NCI-H128 (cell line): ENCODE data around the gene CIB4.

Source experiments
- DNase-seq: peaks from one replicate; lab custom pipeline; 2025; ENCODE audit not compliant: unreplicated experiment; lab: John Stamatoyannopoulos, UW

CIB4 gene

DNA sequence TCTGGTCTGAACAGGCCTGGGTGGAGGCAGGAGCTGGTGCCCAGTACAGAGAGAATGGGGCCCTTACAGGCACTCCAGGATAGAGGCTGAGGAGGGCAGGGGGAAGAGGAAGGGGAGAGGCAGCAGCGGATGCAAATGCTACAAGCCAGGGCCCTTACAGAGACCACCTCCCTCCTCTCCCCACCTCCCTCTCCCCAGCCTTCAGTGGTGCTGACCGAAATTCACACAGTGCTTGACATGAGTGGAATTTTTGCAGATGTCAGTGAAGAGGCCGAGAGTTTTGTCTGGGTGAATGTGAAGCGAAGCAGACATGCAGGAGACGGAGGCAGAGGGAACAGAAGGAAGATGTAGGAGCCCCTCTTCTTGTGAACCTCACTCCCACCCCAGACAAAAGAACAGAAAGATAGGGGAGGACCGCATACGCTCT lies 31.9 kb downstream of the CIB4 start:
- DNase-seq, result no peak

DNA sequence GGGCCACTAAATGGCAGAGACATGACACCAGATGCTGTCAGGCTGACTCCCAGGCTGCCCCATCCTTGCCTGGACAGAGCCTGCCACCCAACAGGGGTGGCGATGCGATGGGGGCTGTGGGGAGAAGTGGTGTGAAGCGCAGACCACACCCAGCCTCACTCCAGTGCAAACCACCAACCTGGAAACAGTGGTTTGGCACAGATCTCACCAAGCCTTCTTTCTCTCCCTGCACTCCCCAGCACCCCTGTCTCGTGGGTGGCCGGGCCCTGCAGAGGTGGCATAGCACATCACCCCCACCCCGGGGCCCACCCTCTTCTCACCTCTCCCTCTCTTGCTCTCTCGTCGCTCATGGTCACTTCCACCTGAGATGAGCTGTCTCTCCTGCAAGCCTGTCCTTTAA lies 32.6 kb downstream of the CIB4 start:
- no peak for DNase-seq

DNA sequence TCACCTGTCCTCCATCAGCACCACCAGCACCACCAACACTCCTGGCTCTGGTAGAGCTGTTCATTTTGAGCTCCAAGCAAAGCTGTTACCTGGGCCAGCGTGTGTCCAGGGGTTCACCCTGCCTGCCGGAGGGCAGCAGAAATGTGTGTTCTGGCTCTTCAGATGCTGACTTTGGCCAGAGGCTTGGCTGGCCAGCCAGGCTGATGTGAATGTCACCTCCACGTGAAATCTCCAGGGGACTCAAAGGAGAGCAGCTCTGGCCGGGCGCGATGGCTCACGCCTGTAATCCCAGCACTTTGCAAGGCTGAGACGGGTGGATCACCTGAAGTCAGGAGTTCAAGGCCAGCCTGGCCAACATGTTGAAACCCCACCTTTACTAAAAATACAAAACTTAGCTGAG lies 33.5 kb downstream of the CIB4 start:
- DNase-seq, result no peak

DNA sequence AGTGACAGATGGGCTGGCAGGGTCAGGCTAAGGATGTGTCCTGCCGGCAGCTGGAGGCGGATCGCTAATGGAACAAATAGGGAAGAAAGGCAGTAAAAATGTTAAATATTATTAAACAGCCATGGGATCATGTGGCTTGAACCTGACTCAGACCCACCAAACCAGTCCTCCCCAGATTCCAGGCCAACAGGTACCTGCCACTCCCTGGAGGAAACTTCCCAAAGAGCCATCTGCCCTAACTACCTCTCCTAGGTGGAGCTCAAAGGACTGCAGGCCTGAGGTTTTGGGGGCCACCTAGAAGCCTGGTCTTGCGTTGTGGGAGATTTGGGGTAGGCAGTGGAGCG lies 34.3 kb downstream of the CIB4 start:
- DNase-seq, result no peak

DNA sequence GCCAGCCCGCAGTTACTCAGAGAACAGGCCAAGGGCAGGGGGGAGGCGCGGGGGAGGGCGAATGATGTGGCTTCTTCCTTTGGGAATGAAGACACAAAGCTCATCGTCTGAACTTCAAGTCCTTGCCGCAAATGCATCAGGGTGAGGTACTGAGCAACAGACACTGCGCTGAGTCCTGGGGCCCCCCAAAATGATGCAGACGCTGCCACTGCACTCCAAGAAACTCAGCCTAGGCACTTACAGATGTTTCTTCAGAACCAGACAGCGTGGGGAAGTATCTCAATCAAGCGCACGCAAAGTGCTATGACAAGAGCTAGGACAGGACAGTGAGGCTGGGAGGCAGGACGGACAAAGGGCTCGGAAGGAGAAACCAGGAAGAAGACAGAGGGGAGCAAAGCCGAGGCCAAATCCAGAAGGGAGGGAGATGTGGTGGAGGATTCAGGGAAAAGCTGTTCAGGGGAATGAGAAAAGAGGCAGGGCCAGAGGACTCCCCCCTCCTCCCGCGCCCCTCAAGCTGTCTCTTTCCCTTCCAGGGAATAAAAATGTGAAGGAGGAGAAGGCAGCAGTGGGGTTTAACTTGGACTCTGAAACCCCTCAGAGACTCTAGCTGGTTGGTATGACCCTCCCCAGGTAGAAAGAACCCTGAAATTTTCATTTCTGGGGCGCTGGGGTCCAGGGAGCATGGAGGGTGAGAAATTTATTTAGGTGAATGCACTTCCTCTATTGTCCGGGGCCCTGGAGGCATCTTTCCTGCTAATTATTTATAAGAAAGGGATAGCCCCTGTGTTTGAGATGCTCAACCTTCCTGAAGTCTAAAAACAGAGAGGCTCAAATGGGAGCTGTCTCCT lies 34.9 kb downstream of the CIB4 start:
- no peak for DNase-seq

DNA sequence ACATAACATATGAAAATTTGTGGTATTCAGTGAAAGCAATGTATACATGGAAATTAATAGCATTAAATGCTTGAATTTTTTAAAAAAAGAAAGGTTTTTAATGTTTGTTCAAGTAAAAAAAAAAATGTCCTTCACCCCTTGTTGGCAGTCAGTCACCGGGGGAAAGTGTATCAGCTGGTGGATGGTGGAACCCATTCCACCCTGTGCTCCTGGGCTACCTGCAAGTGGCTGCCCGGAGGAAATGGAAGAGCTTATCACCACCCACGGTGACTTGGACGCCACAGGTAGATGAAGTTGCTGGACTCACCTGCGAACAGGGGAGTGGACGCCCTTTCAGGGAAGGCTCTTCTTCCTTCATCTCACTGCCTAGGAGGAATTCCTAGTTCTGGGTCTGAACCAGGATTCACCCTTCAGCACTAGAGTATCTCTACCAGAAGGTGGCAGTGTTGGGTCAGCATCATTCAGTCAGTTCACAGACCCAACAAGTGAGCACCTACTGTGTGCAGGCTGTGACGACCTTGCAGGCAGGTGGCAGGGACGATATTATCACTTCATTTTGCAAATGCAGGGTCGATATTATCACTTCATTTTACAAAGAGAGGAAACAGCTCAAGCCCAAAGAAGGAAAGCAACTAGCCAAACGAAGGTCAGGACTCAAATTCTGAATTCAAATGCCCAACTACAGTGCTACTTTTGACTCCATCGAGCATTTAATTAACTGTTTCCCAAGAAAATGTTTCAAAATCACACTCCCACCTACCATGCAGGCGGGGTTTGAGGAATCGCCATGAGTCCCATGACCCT lies 35.8 kb downstream of the CIB4 start:
- peak; percentile 22 for DNase-seq

DNA sequence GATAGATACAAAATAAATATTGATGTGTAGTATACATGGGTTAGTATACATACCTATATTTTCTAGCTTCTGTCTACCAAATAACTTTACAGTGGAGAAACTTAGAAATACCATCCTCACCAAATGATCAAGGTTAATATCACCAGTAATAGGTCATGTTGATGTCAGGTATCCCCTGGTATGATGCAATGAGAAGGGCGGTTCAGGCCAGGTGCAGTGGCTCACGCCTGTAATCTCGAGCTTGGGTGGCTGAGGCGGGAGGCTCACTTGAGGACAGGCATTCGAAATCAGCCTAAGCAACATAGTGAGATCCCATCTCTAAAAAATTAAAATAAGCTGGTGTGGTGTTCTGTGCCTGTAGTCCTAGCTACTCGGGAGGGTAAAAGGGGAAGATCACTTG lies 38.6 kb downstream of the CIB4 start:
- DNase-seq, result no peak

DNA sequence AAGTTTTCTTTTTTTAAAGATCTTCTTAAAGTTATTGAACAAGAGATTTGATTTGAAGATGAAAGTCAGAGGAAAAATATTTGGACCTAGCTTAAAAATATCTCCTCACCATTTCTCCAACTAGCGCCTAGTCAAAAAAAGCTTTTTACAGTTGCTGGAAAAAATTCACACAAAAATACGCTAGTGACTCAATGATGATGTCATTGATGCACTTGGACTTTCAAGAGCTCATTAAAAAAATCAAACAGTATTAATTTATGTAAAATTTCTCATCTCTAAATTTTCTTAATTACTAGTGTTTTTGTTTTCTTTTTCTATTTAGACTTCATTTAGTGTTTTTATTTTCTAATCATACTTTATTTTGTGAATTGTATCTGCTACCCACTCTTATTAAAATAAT lies 41.8 kb downstream of the CIB4 start:
- DNase-seq, result no peak

DNA sequence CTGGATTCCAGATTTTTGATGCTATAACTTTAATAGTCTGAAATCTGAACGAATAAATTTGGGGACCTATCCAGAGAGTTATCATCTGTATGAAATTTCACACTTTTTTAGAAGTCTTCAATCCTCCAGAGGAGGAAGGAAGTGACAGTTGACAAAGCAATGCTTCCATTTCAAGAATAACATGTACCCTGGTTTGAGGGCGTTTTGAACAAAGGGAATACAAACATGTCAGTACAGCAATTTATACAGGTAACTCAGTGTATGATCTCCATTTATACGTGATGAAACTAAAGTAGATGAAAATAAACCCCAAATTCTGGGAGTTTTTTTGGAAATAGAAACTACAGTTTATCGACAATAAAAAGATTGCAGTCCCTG lies 42.2 kb downstream of the CIB4 start:
- no peak for DNase-seq

DNA sequence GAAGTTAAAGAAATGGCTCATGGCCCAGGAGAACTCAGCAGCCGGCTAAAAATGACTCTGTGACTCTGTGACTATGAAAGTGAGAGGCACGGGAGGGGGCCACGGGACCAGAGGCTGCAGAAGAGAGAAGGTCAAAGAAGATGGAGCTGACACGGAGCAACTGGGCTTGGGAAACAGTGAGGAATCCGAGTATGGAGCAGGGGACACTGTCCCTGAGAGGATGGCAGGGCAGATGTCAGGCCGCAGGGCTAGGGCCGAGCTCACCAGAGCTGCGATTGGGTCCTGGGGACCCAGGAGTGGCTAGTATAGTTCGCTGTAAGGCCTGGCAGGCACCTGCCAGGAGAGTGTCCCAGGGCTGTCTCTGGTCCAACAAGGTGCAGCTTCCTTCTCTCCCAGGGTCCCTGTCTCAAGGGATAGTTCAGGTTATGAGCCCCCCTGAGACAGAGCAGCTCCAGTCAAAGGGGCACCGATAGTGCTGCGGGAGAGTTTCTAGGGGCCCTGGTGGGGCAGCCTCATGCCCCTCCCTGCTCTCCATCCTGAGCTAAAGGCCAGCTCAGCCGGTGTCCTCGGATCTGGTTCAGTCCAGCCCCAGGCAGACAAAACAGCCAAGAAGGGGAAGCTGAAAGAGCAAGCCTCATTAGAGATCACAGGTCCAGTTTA lies 42.7 kb downstream of the CIB4 start:
- DNase-seq, result no peak

DNA sequence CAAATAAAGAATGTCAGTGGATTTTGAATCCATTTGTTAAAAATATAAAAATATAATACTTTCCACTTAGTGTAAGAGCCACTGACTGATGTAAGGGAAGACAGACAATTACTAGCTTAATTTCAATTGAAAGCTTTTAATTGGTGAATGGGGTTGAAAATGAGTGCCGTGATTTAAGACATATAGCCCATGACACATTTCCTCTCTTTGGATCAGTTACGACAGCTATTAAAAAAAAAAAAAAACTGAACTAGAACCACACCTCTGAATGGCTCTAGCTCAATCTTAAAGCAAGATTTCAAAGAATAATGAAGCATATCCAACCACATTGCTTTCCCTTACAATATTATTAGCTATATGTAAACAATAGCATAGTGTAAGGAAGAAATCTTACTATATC lies 44.0 kb downstream of the CIB4 start:
- DNase-seq, result no peak

DNA sequence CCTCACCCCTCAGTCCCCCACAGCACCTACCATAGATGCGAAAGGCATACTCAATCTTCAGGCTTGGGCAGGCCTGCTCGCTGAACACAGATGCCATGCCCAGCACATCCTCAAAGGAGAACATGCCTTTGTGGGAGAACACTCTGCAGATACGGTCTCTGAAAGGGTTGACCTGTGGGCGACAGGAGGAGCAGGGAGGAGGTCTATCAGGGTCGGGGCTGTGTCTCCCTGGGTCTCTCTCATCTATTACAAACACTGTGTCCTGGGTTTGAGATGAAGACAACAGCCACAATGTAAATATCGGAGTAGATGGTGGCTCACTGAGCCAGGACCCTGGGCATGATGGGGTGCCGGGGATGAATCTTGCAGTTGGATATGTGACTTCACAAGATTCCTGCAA lies 46.0 kb downstream of the CIB4 start:
- DNase-seq, result no peak

DNA sequence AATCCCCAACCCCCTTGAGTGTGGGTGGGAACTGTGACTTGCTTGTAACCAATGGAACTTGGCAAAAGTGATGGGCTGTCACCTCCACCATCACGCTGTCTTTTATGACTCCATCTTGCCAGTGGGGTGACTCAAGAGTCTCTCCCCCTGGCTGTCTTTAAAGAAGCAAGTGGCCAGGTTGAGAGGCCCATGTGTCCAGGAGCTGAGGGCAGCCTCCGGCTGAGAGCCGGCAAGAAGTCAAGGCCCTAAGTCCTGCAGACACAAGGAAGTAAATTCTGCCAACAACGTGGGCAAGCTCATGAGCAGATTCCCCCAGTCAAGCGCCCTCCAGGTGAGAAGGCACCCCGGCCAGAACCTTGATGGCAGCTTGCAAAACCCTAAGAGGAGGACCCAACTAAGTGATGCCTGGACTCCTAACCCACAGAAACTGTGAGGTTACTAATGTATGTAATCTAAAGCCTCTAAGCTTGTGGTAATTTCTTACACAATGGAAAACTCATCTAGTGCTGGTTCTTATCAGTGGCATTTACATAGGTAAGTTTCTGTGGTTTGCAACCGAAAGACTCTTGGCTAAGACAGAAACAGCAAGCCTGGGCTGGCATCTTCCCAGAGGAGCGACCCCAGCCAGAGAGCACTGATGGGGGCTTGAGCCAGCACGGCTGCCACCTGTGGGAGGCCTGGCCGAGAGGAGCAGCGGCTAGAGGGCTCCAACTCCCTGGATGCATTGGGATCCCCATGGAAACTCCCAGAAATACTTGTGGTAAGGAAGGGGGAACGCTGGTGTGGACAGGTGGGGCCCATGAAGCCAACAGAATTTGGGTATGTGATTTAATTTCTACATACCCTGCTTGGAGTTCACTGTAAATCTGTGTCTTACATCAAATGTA lies 49.3 kb downstream of the CIB4 start:
- DNase-seq, result no peak

DNA sequence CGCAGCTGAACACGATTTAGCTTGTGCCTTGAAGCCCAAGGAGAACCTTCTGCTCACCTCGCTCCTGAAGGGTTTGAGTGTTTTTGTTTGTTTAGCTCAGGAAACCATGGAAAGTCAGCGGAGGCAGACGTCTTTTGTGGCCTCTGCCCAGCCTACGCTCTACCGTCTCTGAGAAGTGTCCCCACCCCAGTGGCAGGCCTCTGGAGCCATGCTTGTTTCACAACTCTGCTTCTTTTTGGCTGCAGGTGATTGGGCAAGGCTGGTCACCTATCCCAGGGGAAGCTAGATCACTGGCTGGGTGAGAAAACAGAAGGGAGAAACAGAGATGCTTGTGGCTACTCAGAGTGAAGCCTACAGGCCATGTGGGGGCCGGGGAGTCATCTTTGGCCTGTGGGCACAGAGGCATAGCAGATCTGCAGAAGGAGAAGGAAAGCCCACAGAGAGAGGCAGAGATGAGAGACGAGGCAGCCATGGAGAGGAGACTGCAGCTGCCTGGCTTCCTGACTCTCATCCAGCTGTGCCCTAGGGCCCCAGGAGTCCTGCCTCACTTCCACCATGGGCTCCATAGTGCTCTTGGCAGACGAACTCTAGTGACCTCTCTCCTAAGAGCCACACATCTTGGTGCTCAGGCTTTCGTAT lies 50.1 kb downstream of the CIB4 start:
- DNase-seq, result no peak

DNA sequence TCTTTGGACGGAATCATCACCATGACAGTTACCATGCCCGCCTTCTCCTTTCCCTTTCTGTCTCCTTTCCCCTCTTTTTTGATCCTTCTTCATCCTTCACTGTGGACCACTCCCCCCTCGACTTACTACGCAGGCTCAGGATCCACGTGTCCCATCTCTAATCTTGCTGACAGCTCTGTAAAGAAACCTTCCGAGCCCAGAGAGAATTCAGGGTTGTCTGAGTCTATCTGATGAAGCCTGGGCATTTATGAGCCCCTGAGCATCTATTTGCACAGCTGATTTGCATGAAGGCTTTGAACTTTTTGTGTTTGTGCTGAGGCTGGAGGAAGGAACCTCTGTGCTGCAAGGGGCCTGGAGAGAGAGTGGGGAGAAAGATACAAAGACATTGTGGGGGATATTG lies 50.7 kb downstream of the CIB4 start:
- no peak for DNase-seq

DNA sequence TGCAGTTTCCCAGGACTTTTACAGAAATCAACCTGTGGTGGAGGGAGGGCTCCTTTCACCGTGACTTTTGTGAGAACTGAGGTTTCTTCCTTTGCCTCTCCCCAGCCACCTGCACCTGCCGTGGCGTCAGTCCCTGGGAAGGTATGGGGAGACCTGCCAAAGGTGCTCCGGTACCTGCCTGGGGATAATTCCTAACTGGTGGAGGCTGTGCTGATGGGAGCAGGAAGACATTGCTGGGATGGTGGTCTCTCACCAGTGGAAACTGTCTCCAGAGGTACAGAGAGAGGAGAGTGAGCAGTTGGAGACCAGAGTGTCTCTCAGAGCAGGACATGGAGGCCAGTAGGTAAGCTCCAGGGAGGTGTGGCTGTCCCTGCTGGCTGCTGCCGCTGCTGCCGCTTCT lies 52.6 kb downstream of the CIB4 start:
- DNase-seq, result no peak

DNA sequence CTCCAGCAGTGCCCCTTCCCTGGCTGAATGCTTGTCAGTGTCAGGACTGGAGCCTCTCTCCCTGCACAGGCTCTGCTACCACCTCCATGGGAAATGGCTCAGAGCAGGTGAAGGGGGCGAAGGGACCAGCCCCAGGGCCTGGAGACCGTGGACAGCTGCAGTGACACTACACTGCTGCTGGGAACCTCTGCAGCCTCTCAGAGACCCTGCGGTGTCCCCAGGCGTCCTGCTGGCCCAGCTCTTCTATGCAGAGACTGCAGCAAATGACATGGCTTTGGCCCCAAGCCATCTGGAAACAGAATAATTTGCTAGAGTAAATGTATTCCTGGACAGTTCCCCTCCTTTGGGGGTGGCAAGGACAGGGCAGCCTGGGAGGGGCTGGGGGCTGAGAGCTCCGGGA lies 53.2 kb downstream of the CIB4 start:
- DNase-seq, result no peak

DNA sequence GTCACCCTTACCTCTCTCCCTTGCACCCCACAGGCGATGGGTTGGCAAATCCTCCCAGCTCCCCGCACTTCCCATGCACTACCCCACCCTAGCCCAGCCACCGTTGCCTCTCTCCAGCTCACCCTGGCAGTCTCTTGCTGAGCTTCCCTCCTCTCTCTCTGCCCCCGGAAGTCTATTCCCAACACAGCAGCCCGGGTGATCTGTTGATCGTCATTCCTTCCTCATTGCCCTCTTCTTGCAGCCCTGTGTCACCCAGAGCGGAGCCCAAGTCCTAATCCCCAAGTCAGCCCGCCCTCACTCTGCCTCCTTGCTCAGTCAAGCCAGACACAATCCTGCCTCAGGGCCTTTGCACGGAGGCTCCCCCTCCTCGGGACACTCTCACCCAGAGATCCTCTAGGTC lies 55.2 kb downstream of the CIB4 start:
- DNase-seq, result no peak

DNA sequence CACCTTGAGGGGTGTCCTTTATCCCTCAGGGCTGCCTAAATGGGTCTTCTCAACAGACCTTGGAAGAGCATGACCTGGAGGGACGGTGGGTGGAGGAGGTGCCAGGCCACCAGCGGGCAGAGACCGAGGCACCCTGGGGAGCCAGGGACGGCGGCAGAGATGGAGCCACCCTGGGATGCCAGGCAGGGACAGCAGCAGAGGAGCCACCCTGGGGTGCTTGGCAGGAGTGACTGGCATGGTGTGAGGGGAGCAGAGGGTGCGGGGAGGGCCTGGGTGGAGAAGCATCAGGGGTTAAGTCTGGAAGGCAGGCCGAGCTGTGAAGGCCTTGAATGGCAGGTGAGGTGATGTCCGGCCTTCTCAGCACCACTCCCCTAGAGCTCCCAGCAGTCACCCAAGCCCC lies 56.1 kb downstream of the CIB4 start:
- no peak for DNase-seq

DNA sequence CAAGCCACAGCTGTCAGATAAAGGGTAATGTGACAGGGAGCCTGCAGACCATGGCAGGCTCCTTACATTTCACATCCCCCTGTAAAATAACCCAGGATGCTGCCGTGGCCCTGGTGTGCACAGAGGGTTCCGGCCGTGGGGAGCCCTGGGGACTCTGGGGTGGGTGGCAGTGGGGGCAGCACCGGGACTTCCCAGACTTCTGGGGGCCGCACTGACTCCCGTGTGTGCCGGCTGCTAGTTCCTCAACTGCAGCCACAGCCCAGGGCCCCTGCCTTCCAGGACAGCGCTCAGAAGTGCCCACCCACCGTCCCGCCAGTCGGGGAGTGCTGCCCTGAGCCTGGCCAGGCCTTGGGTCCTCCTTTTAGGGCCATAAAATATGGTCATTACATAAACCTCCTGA lies 56.5 kb downstream of the CIB4 start:
- no peak for DNase-seq

DNA sequence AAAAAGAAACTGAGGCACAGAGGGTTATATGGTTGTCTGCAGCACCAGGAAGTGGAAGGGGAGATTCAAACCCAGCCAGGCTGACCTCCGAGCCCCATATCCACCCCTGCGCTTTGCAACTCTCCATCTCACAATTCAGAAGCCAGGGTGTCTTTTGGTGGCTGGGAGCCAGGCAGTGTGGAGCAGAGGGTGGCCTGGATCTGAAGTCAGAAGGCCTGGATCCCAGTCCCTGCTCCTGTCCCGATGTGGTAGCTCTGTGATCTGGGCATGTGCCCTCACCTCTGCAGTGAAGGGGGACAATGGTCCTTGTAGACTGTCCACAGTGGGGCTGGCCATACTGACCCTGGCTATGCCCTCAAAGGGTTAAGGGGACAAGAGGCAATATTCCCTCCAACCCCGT lies 57.0 kb downstream of the CIB4 start:
- no peak for DNase-seq
